Measurements from ENCODE around the gene ZNF75A.
A peak's percentile ranks its signal among the peaks of the same experiment; 100 is the strongest.

Gene ZNF75A

DNA sequence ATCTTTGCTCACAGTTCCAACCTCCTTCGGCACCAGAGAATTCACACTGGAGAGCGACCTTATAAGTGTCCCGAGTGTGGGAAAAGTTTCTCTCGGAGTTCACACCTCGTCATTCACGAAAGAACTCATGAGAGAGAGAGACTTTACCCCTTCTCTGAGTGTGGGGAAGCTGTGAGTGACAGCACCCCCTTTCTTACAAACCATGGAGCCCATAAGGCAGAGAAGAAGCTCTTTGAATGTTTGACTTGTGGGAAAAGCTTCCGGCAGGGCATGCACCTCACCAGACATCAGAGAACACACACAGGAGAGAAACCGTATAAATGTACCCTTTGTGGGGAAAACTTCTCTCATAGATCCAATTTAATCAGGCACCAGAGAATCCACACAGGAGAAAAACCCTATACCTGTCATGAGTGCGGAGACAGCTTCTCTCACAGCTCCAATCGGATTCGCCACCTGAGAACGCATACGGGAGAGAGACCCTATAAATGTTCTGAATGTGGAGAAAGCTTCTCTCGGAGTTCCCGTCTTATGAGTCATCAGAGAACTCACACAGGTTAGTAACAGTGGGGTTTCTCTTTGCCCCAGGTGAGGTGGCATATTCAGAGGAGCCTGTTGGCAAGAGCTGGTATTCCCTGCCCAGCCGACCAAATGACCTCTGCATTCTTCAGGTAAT lies 15.2 kb upstream of the ZNF75A start:
- no peak for DNase-seq

DNA sequence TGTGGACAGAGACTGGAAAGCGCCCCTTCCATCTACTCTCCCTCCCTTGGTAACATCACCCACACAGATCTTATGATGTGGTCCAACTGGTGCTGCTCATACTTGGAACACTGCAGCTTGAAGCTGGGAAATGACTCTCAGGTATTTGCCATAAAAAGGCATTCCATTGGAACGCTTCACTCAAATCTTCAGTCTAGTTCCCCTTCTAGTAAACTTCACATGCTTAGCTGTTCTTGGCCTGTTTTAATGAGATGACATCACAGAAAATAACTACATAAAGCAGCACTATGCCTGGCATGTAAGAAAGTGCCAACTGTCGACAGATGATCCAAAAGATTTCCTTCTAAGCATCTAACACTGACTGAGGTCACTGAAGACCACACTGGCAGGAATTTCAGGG lies 12.7 kb upstream of the ZNF75A start:
- DNase-seq = no peak

DNA sequence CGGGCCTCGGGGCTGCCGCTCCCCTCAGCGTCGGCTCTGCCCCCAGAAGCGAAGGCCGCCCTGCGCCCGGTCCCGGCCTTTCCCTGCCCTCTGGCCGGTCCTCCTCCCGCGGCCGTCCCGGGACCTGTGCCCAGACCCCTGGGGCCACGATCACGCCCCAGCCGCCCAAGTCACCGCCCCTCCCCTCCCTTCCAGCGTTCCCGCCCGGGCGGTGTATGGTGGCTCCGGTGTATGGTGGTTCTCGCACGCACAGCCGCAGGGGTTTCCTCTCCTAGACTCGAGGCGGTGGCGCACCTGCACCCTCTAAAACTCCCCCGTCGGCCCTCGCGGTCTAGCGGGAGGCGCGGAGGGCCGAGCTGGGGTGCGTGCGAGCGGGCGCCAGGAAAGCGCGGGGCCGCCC lies 10.1 kb upstream of the ZNF75A start:
- DNase-seq = no peak

DNA sequence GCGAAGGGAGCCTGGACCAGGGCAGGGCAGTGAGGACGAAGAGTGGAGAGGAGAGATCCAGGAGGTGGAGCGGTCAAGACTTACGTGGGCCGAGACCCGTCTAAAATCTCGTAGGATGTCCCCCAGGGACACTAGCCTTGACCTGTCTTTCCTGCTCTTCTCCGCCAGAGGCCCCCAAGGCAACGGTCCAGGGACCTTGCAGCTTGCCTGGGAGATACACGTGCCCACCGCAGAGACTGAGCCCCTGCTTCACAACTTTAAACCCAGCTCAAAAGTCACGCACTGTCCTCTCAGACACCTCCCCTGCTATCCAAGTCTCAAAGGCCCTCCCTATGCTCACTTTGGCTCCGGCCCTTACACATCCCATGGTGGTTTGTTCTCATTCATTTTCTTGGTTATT lies 9.5 kb upstream of the ZNF75A start:
- DNase-seq = no peak

DNA sequence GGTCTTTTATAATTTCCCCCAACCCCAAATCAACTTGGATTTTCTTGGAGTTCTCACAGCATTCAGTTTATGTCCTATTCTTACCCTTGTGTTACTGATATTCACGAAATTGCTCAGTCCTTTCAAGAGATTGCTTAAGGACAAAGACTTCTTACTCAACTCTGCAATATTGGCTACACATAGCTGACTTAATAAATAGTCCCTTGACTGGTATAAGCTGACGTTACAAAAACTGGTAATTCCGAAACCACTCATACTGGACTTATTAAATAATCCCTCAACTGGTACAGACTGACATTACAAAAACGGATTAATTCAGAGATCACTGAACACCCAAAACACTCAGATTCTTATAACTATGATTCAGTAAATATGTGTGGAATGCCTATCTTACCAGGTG lies 927 bp upstream of the ZNF75A start:
- DNase-seq = no peak

DNA sequence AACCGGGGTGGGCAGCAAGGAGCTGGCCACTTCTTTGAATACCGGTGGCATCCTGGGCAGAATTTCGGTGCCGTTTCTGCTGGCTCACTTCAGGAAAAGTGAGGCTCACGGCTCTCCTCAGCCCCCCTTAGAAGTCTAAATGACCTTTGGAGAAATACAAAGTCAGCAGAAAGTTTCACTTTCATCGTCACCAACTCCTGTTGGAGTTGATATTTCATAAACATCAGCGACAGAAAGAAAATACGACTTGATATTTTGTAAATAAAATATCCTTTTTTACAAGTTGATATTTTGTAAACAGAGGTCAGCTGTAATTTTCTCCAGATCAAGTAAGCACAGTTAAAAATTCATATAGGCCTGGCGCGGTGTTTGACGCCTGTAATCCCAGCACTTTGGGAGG lies 781 bp downstream of the ZNF75A start:
- no peak for DNase-seq

DNA sequence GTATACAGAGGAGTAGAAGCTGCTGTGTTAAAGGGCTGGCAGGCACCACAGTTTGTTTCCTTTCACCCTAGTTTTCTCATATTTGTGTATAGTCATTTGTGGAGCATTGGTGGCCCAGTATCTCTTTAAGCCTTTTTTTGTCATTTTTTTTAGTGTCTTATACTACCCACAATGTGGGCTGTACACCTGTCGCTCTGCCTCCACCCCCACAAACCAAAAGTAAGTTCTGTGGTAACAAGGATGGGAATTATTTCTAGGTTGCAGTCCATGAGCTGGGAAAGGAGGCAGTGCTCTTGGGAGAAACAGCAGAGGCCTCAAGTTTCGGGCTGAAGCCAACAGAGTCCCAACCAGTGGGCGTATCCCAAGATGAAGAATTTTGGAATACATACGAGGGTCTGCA lies 6.2 kb downstream of the ZNF75A start:
- DNase-seq = no peak

DNA sequence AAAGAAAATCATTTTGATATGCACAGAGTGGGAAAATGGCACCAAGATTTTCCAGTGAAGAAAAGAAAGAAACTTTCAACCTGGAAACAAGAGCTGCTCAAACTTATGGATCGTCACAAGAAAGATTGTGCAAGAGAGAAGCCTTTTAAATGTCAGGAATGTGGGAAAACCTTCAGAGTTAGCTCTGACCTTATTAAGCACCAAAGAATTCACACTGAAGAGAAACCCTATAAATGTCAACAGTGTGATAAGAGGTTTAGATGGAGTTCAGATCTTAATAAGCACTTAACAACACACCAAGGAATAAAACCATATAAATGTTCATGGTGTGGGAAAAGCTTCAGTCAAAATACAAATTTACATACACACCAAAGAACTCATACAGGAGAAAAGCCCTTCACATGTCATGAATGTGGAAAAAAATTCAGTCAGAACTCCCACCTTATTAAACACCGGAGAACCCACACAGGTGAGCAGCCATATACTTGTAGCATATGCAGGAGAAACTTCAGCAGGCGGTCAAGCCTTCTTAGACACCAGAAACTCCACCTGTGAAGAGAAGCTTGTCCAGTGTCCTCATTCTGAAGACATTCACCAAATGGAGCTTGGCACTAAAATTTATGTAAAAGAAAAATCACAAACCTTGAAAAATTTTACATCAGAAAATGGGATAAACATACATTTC lies 12.2 kb downstream of the ZNF75A start:
- DNase-seq = no peak

DNA sequence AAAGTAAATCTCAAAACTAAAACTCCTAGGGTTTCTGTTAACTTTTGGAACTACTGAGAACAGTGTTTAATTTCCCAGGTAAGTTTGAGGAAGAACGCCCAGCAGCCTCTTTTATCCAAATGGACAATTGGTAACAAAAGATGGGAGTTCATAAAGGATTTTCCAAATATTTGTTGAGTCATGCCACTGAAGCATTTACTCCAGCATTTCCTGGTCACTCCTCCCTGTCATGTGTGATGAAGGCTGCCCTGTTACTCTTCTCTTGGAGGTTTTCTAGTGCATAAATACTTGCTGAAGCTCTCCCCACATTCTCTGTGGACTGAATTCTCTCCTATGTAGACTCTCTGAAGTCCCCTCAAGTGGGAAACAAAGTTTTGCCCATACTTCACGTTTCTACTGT lies 16.5 kb downstream of the ZNF75A start:
- no peak for DNase-seq

DNA sequence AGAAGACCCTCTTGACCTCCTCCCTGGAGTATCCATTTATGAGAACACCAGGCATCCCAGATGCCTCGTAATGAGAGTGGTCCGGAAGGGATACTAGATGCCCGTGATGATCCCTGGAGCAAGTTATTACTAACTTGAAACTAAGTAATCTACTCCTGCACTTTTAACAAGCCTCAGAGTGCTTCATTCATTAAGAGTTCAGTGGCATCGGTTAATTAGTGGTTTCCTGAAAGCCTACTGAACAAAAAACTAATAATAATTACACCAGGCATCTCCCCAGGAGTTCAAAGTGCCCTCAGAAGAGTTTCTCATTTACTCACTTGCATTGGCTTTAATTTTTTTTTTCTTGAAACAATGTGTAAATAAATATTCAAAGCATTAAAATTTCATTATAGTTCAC lies 22.2 kb downstream of the ZNF75A start:
- no peak for DNase-seq

DNA sequence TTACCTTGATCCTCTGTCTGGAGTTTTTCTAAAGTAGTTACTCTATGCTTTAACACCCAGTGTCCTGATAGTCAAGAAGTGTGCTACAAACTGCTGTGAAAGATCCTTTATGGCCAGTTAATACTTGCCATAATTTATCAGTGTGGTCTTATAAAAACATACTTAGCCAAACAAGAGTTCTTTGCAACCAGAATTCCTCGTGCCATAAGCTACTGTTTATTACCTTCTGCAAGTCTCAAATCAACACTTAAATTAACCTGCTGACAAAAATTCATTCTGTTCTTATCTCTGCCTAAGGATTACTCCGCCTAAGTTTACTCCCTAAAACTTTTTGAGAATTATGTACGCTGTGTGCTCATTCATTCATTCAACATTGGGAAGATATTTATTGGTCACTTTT lies 22.8 kb downstream of the ZNF75A start:
- DNase-seq = no peak

DNA sequence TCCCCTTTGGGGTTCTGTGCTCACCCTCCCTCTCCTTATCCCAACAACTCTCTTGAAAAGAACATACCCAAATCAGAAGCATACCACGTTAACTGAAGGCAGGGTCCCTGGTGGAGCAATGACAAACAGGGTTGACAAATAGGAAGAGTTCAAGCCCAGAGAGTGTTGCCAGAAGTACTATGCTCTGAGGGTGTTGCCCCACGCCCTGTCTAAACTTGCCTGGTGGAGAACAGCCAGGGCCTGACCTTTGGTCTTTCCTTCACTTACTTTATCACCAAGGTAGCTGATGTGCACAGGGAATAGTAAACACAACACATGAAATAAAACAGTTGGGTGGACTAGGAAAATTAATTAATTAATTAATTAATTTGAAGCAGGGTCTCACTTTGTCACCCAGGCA lies 23.3 kb downstream of the ZNF75A start:
- no peak for DNase-seq

DNA sequence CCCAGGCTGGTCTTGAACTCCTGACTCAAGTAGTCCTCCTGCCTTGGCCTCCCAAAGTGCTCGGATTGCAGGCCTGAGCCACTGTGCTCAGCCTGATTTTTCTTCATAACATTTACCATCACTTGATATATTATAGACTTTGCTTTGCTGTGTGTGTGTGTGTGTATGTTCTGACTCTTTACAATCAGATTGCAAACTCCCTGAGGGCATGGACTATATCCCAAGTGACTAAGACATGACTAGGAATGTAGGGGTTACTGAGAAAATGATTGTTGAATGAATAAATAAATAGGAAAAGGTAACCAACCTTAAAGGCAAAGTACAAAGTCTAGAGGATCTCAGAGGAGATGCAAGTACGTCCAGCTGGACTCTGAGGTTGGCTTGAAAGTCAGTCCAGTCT lies 40.7 kb downstream of the ZNF75A start:
- no peak for DNase-seq

DNA sequence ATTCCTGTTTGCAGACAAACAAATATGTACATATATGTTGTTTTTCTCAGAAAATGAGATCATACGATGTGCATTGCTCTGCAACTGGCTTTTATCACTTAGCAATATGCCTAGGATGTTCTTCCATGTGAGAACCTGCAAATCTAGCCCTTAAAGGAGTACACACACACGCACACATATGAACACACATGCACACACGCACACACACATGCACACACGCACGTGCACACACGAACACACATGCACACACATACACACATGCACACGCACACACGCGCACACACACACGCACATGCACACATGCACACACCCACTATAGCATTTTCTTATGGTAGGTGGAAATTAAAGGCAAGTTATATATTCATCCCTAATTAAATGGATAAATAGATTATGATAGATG lies 42.3 kb downstream of the ZNF75A start:
- DNase-seq = no peak

DNA sequence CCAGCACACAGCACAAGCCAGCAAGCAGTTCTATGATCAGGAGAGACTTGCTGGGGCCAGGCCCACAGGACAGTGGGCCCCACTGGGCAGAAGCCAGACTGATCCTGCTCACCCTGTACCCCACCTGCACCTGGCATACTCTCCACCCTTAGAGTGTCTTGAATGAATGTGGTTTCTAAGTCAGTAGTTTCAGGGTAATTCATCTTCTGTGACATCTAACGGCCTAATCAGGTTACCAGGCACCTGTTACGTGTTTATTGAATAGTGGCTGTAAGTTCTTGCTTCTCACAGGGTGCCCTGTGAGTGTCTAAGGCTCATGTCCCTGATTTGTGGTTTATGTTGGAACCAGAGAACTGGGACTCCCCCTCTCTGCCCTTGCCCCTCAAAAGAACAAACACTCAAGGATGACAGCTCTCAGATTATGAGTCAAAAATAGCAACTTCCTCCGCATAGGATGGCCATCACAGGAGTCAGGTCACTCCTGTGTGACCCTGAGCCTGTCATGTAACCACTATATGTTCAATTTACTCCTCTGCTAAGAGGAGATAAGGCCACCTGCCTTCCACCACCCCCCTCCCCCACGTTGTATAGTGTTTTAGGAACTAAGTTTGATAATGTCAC lies 43.4 kb downstream of the ZNF75A start:
- no peak for DNase-seq

DNA sequence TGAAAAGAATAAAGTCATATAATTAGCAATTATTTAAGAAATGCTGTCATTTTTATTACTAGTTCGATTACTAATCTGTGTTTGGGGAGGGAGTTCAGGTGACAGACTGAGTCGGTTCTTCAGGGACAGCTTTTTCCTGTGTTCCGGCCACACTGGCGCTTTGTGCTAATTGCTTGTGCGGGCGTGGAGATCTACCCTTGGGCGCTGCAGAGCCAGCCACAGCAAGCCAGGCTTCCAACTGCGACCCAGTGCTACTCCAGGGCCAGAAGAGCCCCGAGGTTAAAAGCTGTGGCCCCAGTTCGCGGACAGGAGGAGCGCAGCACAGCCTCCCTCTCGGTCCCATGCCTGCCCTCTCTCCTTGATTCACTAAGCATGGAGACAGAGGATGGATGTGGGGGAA lies 43.9 kb downstream of the ZNF75A start:
- no peak for DNase-seq

DNA sequence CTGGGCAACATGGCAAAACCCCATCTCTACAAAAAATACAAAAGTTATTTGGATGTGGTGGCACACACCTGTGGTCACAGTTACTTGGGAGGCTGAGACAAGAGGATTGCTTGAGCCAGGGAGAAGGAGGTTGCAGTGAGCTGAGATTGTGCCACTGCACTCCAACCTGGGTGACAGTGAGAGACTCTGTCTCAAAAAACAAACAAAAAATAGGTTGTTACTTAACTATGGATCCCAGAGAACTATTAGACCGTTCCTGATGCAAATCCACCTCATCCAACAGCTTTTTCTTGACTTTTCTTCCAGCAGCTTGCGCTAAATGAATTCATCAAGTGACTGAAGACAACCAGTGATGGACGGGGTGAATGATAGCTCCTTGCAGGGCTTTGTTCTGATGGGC lies 50.3 kb downstream of the ZNF75A start, which contains the start of gene OR2C1:
OR2C1 (plus strand) TSS at position 301 of the 400 bp plus-strand sequence; CDS start at position 353, 52 bp downstream.
- no peak for DNase-seq

DNA sequence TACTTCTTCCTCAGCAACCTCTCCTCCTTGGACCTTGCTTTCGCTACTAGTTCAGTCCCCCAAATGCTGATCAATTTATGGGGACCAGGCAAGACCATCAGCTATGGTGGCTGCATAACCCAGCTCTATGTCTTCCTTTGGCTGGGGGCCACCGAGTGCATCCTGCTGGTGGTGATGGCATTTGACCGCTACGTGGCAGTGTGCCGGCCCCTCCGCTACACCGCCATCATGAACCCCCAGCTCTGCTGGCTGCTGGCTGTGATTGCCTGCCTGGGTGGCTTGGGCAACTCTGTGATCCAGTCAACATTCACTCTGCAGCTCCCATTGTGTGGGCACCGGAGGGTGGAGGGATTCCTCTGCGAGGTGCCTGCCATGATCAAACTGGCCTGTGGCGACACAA lies 50.8 kb downstream of the ZNF75A start:
- no peak for DNase-seq

DNA sequence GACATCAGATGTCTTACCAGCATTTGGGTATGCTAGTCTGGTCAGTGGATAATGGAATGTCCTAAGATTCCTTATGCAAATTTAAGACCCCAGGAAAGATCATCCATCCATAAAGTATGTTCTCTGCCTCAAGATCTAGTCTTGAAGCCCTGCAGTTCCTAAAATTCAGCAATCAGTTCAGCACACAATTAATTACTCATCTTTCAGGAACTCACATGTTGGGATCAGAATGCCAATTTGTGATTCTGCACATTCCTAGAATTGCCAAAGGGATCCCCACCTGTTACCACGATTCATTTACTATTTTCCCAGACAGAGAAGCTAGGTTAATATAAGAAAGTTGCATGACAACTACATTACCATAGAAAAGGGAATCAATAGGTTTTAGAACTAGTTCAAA lies 53.6 kb downstream of the ZNF75A start:
- no peak for DNase-seq

DNA sequence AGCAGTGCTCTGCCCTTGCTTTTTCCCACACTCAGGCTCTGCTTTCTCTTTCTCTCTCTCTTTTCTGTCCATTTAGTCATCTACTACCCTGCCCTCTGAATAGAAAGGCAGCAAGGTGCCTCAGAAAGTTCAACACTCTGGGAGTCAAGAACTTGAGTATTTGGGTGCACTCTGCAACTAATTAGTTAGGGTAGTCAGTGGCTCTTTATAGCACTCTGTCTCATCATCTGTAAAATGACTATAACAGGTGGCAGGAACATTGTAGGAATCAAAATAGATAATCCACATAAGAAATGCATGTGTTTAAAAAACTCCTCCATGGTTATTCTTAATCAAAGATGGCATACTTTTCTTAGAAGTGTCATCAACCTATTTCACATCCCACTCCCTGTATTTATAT lies 57.6 kb downstream of the ZNF75A start:
- DNase-seq = no peak

DNA sequence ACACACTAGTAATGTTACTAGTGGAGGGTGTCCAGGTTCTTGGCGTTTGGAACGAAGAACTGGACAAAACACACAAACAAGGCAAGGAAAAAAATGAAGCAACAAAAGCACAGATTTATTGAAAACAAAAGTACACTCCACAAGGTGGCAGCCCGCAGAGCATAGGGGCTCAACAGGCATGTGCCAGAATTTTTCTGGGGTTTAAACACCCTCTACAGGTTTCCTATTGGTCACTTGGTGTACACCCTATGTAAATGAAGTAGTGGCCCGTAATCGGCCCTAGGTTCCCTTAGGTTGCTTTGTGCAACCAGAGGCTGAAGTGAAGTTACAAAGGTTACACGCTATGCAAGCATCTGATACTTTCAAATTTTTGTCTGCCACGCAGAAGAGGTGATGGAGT lies 58.5 kb downstream of the ZNF75A start:
- no peak for DNase-seq

DNA sequence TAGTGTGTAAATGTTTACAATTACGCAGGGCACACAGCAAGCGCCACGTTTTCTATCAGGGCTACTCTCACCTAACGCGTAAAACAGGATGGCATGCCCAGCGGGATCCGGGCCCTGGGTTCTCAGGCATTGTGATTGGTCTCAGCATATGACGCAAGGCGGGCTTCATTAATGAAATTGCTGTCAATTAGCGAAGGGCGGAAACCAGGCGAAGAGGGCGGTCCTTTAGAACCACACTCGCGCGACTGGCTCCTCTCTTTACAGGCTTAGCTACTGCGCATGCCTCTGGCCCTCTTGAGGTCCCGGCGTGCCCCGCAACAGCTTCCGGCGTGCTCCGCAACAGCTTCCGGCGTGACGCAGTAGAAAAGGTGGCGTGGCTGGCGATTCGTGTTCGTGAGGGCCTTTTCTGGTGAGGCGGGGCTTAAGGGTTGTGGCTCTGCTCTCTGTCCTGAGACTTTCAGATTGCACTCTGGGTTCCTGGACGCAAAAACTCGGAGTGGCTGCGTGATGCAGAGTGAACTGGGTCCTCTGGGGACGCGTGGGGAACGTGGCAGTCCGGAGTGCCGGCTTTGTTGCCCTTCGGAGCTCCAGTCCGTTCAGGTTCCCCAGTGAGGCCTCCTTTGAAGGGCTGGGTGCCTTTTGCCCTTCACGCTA lies 59.6 kb downstream of the ZNF75A start:
- DNase-seq = peak; percentile 93
